WTC11 (cell line): ENCODE results near the gene KRTAP5-9. TPM values are rescaled to one million over a fixed set of nuclear protein-coding genes. Genes with fewer than 3 reads are reported as not detected.
"Not testable (repeated sequence)": the region's sequence is repeated elsewhere in the genome, so short reads cannot be mapped to it uniquely, and the experiment has no call there.

Experiments
- ATAC-seq: fragments of 200-7000 bp; cut with Tn5 transposase; 2 replicates; pipeline ENCODE4 v1.10.0; 2021; ENCODE audit warnings: mild to moderate bottlenecking, moderate library complexity
- CTCF ChIA-PET: fragments of 300-600 bp; sonication (Branson Sonifier 250); formaldehyde crosslinking; loops from one replicate; lab custom pipeline; 2021; ENCODE audit warnings: antibody characterized with exemption; lab: Charles Lee
- POLR2A ChIA-PET: fragments of 350-600 bp; sonication (Branson Sonifier 250); formaldehyde crosslinking; loops from one replicate; lab custom pipeline; 2021; ENCODE audit warnings: antibody characterized with exemption; lab: Charles Lee
- DNase-seq: peaks from one replicate; pipeline ENCODE4 v3.0.0; 2021; ENCODE audit warnings: low spot score
- H3K27ac Mint-ChIP-seq: 2 replicates; pipeline ENCODE4 v1.8.0; 2021; ENCODE audit warnings: mixed read lengths
- H3K27me3 Mint-ChIP-seq: 2 replicates; pipeline ENCODE4 v1.8.0; 2021; ENCODE audit warnings: low read depth, mild to moderate bottlenecking, moderate library complexity, mixed read lengths
- H3K36me3 Mint-ChIP-seq: 2 replicates; pipeline ENCODE4 v1.8.0; 2021; ENCODE audit warnings: mixed read lengths
- H3K4me1 Mint-ChIP-seq: 2 replicates; pipeline ENCODE4 v1.8.0; 2022; ENCODE audit warnings: mixed read lengths
- H3K4me3 Mint-ChIP-seq: 2 replicates; pipeline ENCODE4 v1.8.0; 2021; ENCODE audit warnings: mild to moderate bottlenecking, moderate library complexity, mixed read lengths
- H3K9me3 Mint-ChIP-seq: 2 replicates; pipeline ENCODE4 v1.8.0; 2021; ENCODE audit warnings: mixed read lengths
- total RNA-seq: library from RNA; stranded (reverse); gene quantifications from 3 replicates; pipeline ENCODE4 v1.2.3, GENCODE V29; 2021

The KRTAP5-9 gene
- total RNA-seq, 1 experiment from 2014 or later: not detected

- H3K36me3 Mint-ChIP-seq, H3K27me3 Mint-ChIP-seq, H3K4me3 Mint-ChIP-seq, POLR2A ChIA-PET, H3K9me3 Mint-ChIP-seq, H3K27ac Mint-ChIP-seq, ATAC-seq, DNase-seq: not testable (repeated sequence)
- CTCF ChIA-PET: interaction anchor here (1.0 to 1.8 kb wide), 3 partner anchors 9 to 197 kb away, joined by 3 to 7 read pairs (median 3); no protein-coding TSS in a partner anchor
- peaks cover 10% of the 10 kb centered on the region for H3K4me1 Mint-ChIP-seq
Observed at GRCh38 chr11:71589546-71589920, 41.3 kb downstream of the KRTAP5-9 start.

Other genes starting within 250 kb of the KRTAP5-9 start
- 104 to 120 TPM (median 120 TPM) in 3 replicates for gene DHCR7, start 100.0 kb upstream of the KRTAP5-9 start, total RNA-seq
- gene NADSYN1, start 95.2 kb upstream of the KRTAP5-9 start, total RNA-seq: 43.4 to 45.6 TPM (median 45.1 TPM) in 3 replicates
- 0.11 TPM in 1 of 3 replicates, not detected in the others for gene KRTAP5-7, start 21.2 kb upstream of the KRTAP5-9 start, total RNA-seq
- gene KRTAP5-8, start 10.4 kb upstream of the KRTAP5-9 start, total RNA-seq: not detected in 3 replicates
- not detected in 3 replicates for gene KRTAP5-10, start 17.1 kb downstream of the KRTAP5-9 start, total RNA-seq
- not detected in 3 replicates for gene KRTAP5-11, start 34.5 kb downstream of the KRTAP5-9 start, total RNA-seq